NCI-H2196 treated with DMSO at 0.1 percent for 48 hours (cell line): ENCODE results near the gene CENPL.
"Not testable (repeated sequence)": the region's sequence is repeated elsewhere in the genome, so short reads cannot be mapped to it uniquely, and the experiment has no call there.

Experiments
- DNase-seq: peaks from one replicate; lab custom pipeline; 2025; ENCODE audit not compliant: unreplicated experiment; lab: John Stamatoyannopoulos, UW

The CENPL gene

GRCh38 chr1:173857363-173857917, 32.8 kb upstream of the CENPL start:
- no peak for DNase-seq

- DNase-seq: no peak
Observed at GRCh38 chr1:173856903-173857302, 32.2 kb upstream of the CENPL start.

GRCh38 chr1:173856014-173856413, 31.3 kb upstream of the CENPL start:
- no peak for DNase-seq

GRCh38 chr1:173853074-173853473, 28.4 kb upstream of the CENPL start:
- DNase-seq: no peak

- DNase-seq: no peak
Observed at GRCh38 chr1:173852105-173852504, 27.4 kb upstream of the CENPL start.

GRCh38 chr1:173832748-173833147, 8.1 kb upstream of the CENPL start:
- no peak for DNase-seq

- DNase-seq: no peak
Observed at GRCh38 chr1:173827611-173828010, 2.9 kb upstream of the CENPL start.

- DNase-seq: no peak
Observed at GRCh38 chr1:173823781-173824314, 835 bp downstream of the CENPL start.

GRCh38 chr1:173821680-173822079, 3.0 kb downstream of the CENPL start:
- DNase-seq: no peak

- no peak for DNase-seq
Observed at GRCh38 chr1:173818459-173818858, 6.2 kb downstream of the CENPL start.

GRCh38 chr1:173813654-173814053, 11.0 kb downstream of the CENPL start:
- DNase-seq: not testable (repeated sequence)

- DNase-seq: no peak
Observed at GRCh38 chr1:173802961-173803360, 21.7 kb downstream of the CENPL start.

- DNase-seq: not testable (repeated sequence)
Observed at GRCh38 chr1:173799995-173800394, 24.7 kb downstream of the CENPL start.

- DNase-seq: no peak
Observed at GRCh38 chr1:173798078-173798477, 26.6 kb downstream of the CENPL start.

GRCh38 chr1:173789841-173790240, 34.8 kb downstream of the CENPL start:
- DNase-seq: no peak

- no peak for DNase-seq
Observed at GRCh38 chr1:173784997-173785396, 39.7 kb downstream of the CENPL start.

GRCh38 chr1:173779936-173780335, 44.7 kb downstream of the CENPL start:
- no peak for DNase-seq

- DNase-seq: no peak
Observed at GRCh38 chr1:173775578-173776226, 49.0 kb downstream of the CENPL start.

- DNase-seq: no peak
Observed at GRCh38 chr1:173771560-173771959, 53.1 kb downstream of the CENPL start.

- DNase-seq: not testable (repeated sequence)
Observed at GRCh38 chr1:173770330-173770729, 54.4 kb downstream of the CENPL start.

GRCh38 chr1:173768827-173769226, 55.9 kb downstream of the CENPL start:
- DNase-seq: no peak

- no peak for DNase-seq
Observed at GRCh38 chr1:173768206-173768605, 56.5 kb downstream of the CENPL start.

GRCh38 chr1:173764331-173764730, 60.4 kb downstream of the CENPL start:
- not testable (repeated sequence) for DNase-seq
